Activated effector memory CD4-positive, alpha-beta T cell treated with Interleukin-2 at 50 U/mL for 16 hours (primary cell): ENCODE measurements around the gene ADCY5.

Source experiments
- DNase-seq: peaks from one replicate; pipeline ENCODE4 v3.0.0-alpha.2; 2020

ADCY5 gene

GRCh38 chr3:123384256-123384655 lies 64.6 kb downstream of the ADCY5 start:
- DNase-seq, result no peak

- no peak for DNase-seq
Observed at GRCh38 chr3:123383091-123384053, 65.5 kb downstream of the ADCY5 start.

- no peak for DNase-seq
Observed at GRCh38 chr3:123380261-123380660, 68.6 kb downstream of the ADCY5 start.

GRCh38 chr3:123379041-123379830 lies 69.7 kb downstream of the ADCY5 start:
- no peak for DNase-seq

- no peak for DNase-seq
Observed at GRCh38 chr3:123378409-123378915, 70.4 kb downstream of the ADCY5 start.

GRCh38 chr3:123377243-123377740 lies 71.6 kb downstream of the ADCY5 start:
- no peak for DNase-seq

- no peak for DNase-seq
Observed at GRCh38 chr3:123376451-123377242, 72.2 kb downstream of the ADCY5 start.

GRCh38 chr3:123375014-123375940 lies 73.6 kb downstream of the ADCY5 start:
- DNase-seq, result no peak

- DNase-seq, result no peak
Observed at GRCh38 chr3:123374016-123374415, 74.9 kb downstream of the ADCY5 start.

GRCh38 chr3:123373474-123373987 lies 75.4 kb downstream of the ADCY5 start:
- DNase-seq, result no peak

- no peak for DNase-seq
Observed at GRCh38 chr3:123372686-123373473, 76.0 kb downstream of the ADCY5 start.

- DNase-seq, result no peak
Observed at GRCh38 chr3:123371859-123372685, 76.8 kb downstream of the ADCY5 start.

- no peak for DNase-seq
Observed at GRCh38 chr3:123371426-123371825, 77.5 kb downstream of the ADCY5 start.

GRCh38 chr3:123370819-123371218 lies 78.1 kb downstream of the ADCY5 start:
- no peak for DNase-seq

- no peak for DNase-seq
Observed at GRCh38 chr3:123369085-123369484, 79.8 kb downstream of the ADCY5 start.

- no peak for DNase-seq
Observed at GRCh38 chr3:123367467-123368154, 81.3 kb downstream of the ADCY5 start.

- DNase-seq, result no peak
Observed at GRCh38 chr3:123365450-123366143, 83.3 kb downstream of the ADCY5 start.

GRCh38 chr3:123361071-123361470 lies 87.8 kb downstream of the ADCY5 start:
- DNase-seq, result no peak
